SU-DHL-6 (cell line): Measurements from ENCODE around the gene RBP3.

Source experiments
- H2AFZ ChIP-seq: fragments of 200-600 bp; sonication (generic); 2 replicates; pipeline ENCODE4 v1.6.1; 2014; ENCODE audit warnings: low read depth, mild to moderate bottlenecking, moderate library complexity, mixed read lengths, antibody characterized with exemption, low read length; ENCODE audit not compliant: severe bottlenecking
- H3F3A ChIP-seq: fragments of 200-600 bp; shearing (Covaris generic); 2 replicates; pipeline ENCODE4 v1.6.0; 2016; ENCODE audit warnings: antibody characterized with exemption, mild to moderate bottlenecking; ENCODE audit not compliant: insufficient read depth
- H3K27ac ChIP-seq: fragments of 200-600 bp; sonication (generic); 2 replicates; pipeline ENCODE4 v1.5.1; 2016; ENCODE audit warnings: low read depth, mild to moderate bottlenecking, low read length, moderate library complexity, mixed read lengths
- H3K27me3 ChIP-seq: fragments of 200-600 bp; sonication (generic), shearing (Covaris generic); 2 replicates; pipeline ENCODE4 v1.6.0; 2014; ENCODE audit warnings: mild to moderate bottlenecking, low read length
- H3K36me3 ChIP-seq: fragments of 200-600 bp; sonication (generic); 2 replicates; pipeline ENCODE4 v1.6.1; 2014; ENCODE audit warnings: mild to moderate bottlenecking, low read length, mixed read lengths
- H3K4me2 ChIP-seq: fragments of 300-600, 200-600 bp; shearing (Covaris generic), sonication (generic); 2 replicates; pipeline ENCODE4 v1.6.0; 2014; ENCODE audit warnings: low read length, low read depth, mild to moderate bottlenecking; ENCODE audit not compliant: poor library complexity, severe bottlenecking
- H3K4me3 ChIP-seq: fragments of 200-600 bp; sonication (generic); 2 replicates; pipeline ENCODE4 v1.5.1; 2014; ENCODE audit warnings: antibody characterized with exemption, low read length, mild to moderate bottlenecking, mixed read lengths; ENCODE audit not compliant: insufficient read depth, poor library complexity, severe bottlenecking
- H3K79me2 ChIP-seq: fragments of 200-600 bp; sonication (generic); 2 replicates; pipeline ENCODE4 v1.6.1; 2014; ENCODE audit warnings: mild to moderate bottlenecking, low read length, moderate library complexity; ENCODE audit not compliant: insufficient read depth
- H3K9ac ChIP-seq: fragments of 200-600 bp; sonication (generic); 2 replicates; pipeline ENCODE4 v1.7.0; 2014; ENCODE audit warnings: mild to moderate bottlenecking, low read length
- H3K9me2 ChIP-seq: fragments of 200-600 bp; sonication (generic); replicated peaks from 2 replicates; pipeline ENCODE4 v1.6.1; 2014; ENCODE audit warnings: low read length; ENCODE audit not compliant: insufficient read depth
- H3K9me3 ChIP-seq: fragments of 200-600 bp; sonication (generic); 2 replicates; pipeline ENCODE4 v1.6.1; 2014; ENCODE audit warnings: low read length, mixed read lengths; ENCODE audit not compliant: insufficient read depth
- H4K20me1 ChIP-seq: fragments of 200-600 bp; sonication (generic); 2 replicates; pipeline ENCODE4 v1.6.1; 2014; ENCODE audit warnings: low read depth, mild to moderate bottlenecking, antibody characterized with exemption, low read length, moderate library complexity, mixed read lengths
- CTCF ChIP-seq: fragments of 200-600 bp; sonication (generic); IDR thresholded peaks from one replicate; pipeline ENCODE4 v1.5.1; 2017; ENCODE audit warnings: antibody characterized with exemption, mild to moderate bottlenecking, low read length, moderate library complexity; ENCODE audit not compliant: insufficient read depth, poor library complexity, severe bottlenecking
- EZH2phosphoT487 ChIP-seq: fragments of 200-600 bp; sonication (generic), shearing (Covaris generic); conservative IDR thresholded peaks from 2 replicates; pipeline ENCODE4 v1.6.1; 2018; ENCODE audit warnings: mild to moderate bottlenecking, antibody characterized with exemption, low read length, moderate library complexity, mixed read lengths

The RBP3 gene

GRCh38 chr10:47311193-47311931 lies 36.8 kb upstream of the RBP3 start:
- no peaks in the 10 kb centered on the region for H3F3A ChIP-seq
- no peaks in the 10 kb centered on the region for H3K36me3 ChIP-seq
- no peak overlapping the region for H3K27ac ChIP-seq
- H3K4me2 ChIP-seq: no peak overlapping the region
- H3K9me2 ChIP-seq: no peaks in the 10 kb centered on the region
- TF ChIP-seq EZH2phosphoT487 (no peak), CTCF (no peak)
- no peaks in the 10 kb centered on the region for H3K27me3 ChIP-seq
- no peaks in the 10 kb centered on the region for H3K9me3 ChIP-seq
- no peak overlapping the region for H3K9ac ChIP-seq
- peak overlapping the region; percentile 12 for H2AFZ ChIP-seq
- no peaks in the 10 kb centered on the region for H4K20me1 ChIP-seq
- H3K4me3 ChIP-seq: no peak overlapping the region
- no peaks in the 10 kb centered on the region for H3K79me2 ChIP-seq

- no peaks in the 10 kb centered on the region for H3F3A ChIP-seq
- H3K79me2 ChIP-seq: no peaks in the 10 kb centered on the region
- no peak overlapping the region for H3K4me3 ChIP-seq
- no peak overlapping the region for H3K27ac ChIP-seq
- no peaks in the 10 kb centered on the region for H3K9me2 ChIP-seq
- no peak overlapping the region for H3K9ac ChIP-seq
- peak overlapping the region; percentile 12 for H2AFZ ChIP-seq
- peak; percentile 78 for TF ChIP-seq CTCF
- TF ChIP-seq EZH2phosphoT487: no peak
- no peaks in the 10 kb centered on the region for H3K36me3 ChIP-seq
- H3K9me3 ChIP-seq: no peaks in the 10 kb centered on the region
- H4K20me1 ChIP-seq: no peaks in the 10 kb centered on the region
- H3K27me3 ChIP-seq: no peaks in the 10 kb centered on the region
- no peak overlapping the region for H3K4me2 ChIP-seq
These were observed 36.1 kb upstream of the RBP3 start for GRCh38 chr10:47311932-47312662.

GRCh38 chr10:47312663-47312995 lies 35.5 kb upstream of the RBP3 start:
- Histone ChIP-seq H3K4me3 (no peak overlapping the region), H3K9me3 (no peaks in the 10 kb centered on the region), H3K9me2 (no peaks in the 10 kb centered on the region), H3K9ac (no peak overlapping the region), H3F3A (no peaks in the 10 kb centered on the region), H2AFZ (no peak overlapping the region), H3K36me3 (no peaks in the 10 kb centered on the region), H3K4me2 (no peak overlapping the region), H3K27me3 (no peaks in the 10 kb centered on the region), H3K79me2 (no peaks in the 10 kb centered on the region), H3K27ac (no peak overlapping the region), H4K20me1 (no peaks in the 10 kb centered on the region)
- TF ChIP-seq EZH2phosphoT487 (no peak), CTCF (no peak)
